DMS 273 (cell line): ENCODE results near the gene POLR1C.
"Not testable (repeated sequence)": the region's sequence is repeated elsewhere in the genome, so short reads cannot be mapped to it uniquely, and the experiment has no call there.

Experiments used
- DNase-seq: peaks from one replicate; lab custom pipeline; 2025; ENCODE audit not compliant: unreplicated experiment; lab: John Stamatoyannopoulos, UW

The POLR1C gene

GRCh38 chr6:43516697-43517504 lies at the start of gene POLR1C, which contains the start of gene YIPF3:
TSS of gene POLR1C (plus strand) at chr6:43517089. CDS start at chr6:43517110, 21 bp downstream.
TSS of gene YIPF3 (minus strand) at chr6:43516926. CDS start at chr6:43516807, 119 bp downstream.
- peak; percentile 99 for DNase-seq

- not testable (repeated sequence) for DNase-seq
These were observed 49.6 kb upstream of the POLR1C start for GRCh38 chr6:43467265-43467664.

- no peak for DNase-seq
These were observed 49.1 kb upstream of the POLR1C start for GRCh38 chr6:43467752-43468151.

GRCh38 chr6:43468240-43468639 lies 48.6 kb upstream of the POLR1C start:
- DNase-seq, result no peak

GRCh38 chr6:43468748-43469681 lies 47.9 kb upstream of the POLR1C start:
- no peak for DNase-seq

GRCh38 chr6:43469947-43470346 lies 46.9 kb upstream of the POLR1C start:
- DNase-seq, result no peak

- DNase-seq, result no peak
These were observed 45.5 kb upstream of the POLR1C start for GRCh38 chr6:43471399-43471798.

- no peak for DNase-seq
These were observed 44.4 kb upstream of the POLR1C start for GRCh38 chr6:43472515-43472914.

- peak; percentile 94 for DNase-seq
These were observed 41.4 kb upstream of the POLR1C start for GRCh38 chr6:43475516-43475915.

GRCh38 chr6:43476746-43477145 lies 40.1 kb upstream of the POLR1C start:
- peak; percentile 30 for DNase-seq

GRCh38 chr6:43477235-43478007 lies 39.5 kb upstream of the POLR1C start, which contains the start of gene TJAP1:
TSS of gene TJAP1 (plus strand) at chr6:43477570. CDS start at chr6:43499002, 21,432 bp downstream.
- DNase-seq, result peak; percentile 95

GRCh38 chr6:43478008-43478372 lies 38.9 kb upstream of the POLR1C start:
- DNase-seq, result peak; percentile 84

GRCh38 chr6:43481075-43481474 lies 35.8 kb upstream of the POLR1C start:
- DNase-seq, result no peak

- no peak for DNase-seq
These were observed 35.2 kb upstream of the POLR1C start for GRCh38 chr6:43481591-43482236.

- DNase-seq, result no peak
These were observed 28.1 kb upstream of the POLR1C start for GRCh38 chr6:43488667-43489276.

- peak; percentile 30 for DNase-seq
These were observed 27.4 kb upstream of the POLR1C start for GRCh38 chr6:43489277-43490072.

- no peak for DNase-seq
These were observed 26.4 kb upstream of the POLR1C start for GRCh38 chr6:43490523-43490939.

- DNase-seq, result peak; percentile 74
These were observed 24.9 kb upstream of the POLR1C start for GRCh38 chr6:43491750-43492661.
